NCI-H128 (cell line): ENCODE data around the gene SRA1.

Source experiments
- DNase-seq: peaks from one replicate; lab custom pipeline; 2025; ENCODE audit not compliant: unreplicated experiment; lab: John Stamatoyannopoulos, UW

SRA1 gene

GRCh38 chr5:140571105-140571504 lies 13.8 kb upstream of the SRA1 start:
- no peak for DNase-seq

DNA sequence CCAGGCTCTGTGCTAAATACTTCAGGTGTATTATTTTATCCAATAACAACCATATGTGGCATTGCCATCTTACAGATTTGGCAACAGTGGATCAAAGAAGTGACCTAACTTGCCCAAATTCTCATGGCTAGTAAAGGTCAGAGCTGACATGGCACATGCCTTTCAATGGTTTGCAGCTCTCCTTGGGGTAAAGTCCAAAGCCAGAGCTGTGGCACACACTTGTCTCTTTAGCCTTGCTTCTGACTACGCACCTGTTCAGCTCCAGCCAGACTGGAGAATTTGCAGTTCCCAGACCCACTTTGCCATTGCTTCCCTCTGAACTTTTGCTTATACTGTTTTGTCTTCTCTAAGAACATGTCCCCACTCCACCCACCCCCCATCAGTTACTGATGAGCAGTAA lies 13.2 kb upstream of the SRA1 start:
- no peak for DNase-seq

DNA sequence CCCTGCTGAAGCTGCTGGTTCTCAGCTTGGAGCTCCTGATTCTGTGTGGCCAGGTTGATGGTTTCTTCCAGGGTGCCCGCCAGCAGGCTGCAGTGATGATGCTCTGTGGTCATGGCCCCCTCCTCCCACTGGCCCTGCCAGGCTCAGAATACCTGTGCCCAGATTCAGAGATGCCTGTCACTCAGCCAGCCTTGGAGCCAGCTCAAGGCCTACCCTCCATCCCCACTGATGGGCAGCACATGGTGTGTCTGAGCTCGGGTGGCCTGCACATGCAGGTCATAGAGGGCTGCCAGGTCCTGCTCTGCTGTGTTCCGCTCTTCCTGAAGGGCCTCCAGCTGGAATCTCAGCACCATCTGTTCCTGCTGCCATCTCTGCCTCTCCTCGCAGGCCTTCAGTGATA lies 12.8 kb upstream of the SRA1 start:
- DNase-seq, result no peak

DNA sequence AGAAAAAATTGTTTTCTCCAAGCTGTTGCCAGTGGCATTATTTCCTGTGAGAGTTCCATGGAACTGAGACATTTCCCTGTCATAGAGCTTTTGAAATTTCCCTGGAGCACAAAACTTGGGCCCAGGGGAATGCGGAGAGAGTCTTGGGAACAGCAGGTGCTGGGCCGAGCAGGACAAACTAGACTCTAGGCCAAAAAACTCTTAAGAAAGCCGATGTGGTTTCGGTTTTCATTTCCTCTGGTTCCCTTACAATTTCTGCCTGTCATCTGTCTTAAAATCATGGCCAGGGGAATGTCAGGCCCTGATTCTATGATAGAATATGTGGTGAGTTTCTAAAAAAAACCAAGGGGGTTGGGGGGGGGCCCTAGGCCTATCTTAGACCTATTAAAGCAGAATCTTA lies 11.9 kb upstream of the SRA1 start:
- DNase-seq, result no peak

DNA sequence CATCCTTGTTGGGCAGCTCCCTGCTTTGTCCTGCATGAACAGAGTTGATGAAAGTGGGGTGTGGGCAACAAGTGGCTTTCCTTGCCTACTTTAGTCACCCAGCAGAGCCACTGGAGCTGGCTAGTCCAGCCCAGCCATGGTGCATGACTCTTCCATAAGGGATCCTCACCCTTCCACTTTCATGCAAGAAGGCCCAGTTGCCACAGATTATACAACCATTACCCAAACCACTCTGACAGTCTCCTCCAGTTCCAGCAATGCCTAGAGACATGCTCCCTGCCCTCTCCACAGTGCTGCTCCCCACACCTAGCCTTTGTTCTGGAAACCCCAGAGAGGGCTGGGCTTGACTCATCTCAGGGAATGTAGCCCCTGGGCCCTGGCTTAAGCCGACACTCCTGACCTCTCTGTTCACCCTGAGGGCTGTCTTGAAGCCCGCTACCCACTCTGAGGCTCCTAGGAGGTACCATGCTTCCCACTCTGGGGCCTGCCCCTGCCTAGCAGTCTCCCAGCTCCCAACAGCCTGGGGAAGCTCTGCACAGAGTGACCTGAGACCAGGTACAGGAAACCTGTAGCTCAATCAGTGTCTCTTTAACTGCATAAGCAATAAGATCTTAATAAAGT lies 11.3 kb upstream of the SRA1 start:
- DNase-seq, result no peak

- DNase-seq, result no peak
These were observed 10.6 kb upstream of the SRA1 start for GRCh38 chr5:140567871-140568270.

GRCh38 chr5:140567136-140567818 lies 10.0 kb upstream of the SRA1 start:
- DNase-seq, result no peak

- no peak for DNase-seq
These were observed 9.4 kb upstream of the SRA1 start for GRCh38 chr5:140566665-140567064.

- no peak for DNase-seq
These were observed 8.5 kb upstream of the SRA1 start for GRCh38 chr5:140565780-140566095.

- DNase-seq, result no peak
These were observed 7.9 kb upstream of the SRA1 start for GRCh38 chr5:140565024-140565779.

DNA sequence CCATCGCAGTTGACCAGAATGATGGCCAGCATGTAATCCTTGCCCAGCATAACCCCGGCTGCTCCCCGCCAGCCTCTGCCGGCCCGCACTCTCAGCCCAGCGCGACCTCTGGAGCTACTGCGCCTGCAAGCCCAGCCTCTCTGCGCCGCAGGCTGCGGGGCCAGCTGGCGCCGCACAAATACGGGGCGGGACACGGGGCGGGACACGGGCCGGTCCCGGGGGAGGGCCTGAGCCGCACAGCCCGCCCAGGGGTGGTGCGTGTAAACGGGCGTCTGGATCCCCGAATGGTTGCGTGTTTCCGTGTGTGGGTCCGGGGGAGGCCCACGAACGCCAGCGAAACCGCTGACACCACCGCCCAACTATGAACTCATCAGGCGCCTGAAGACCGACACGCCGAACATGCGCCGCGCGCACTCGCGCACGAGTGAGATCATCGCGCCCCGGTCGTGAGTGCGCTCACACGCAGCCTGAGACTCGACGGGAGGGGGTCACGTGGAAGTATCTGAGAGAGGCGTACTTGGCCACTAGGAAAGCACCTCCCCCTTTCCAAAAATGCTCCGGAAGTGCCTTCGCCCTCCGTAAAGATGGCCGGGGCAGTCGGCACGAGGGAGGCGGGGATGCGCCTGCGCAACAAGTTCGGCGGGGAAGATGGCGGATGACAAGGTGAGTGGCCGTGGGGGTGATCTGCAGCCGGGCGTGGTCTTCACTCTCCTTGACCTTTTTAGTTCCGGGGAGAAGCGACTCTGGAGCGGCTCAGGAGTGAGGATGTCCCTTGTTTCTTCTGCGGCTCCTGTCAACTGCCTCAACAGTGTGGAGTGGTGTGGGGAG lies 7.1 kb upstream of the SRA1 start, which contains the start of the genes APBB3 and SLC35A4:
TSS of gene APBB3 (minus strand) at position 403 of the 828 bp plus-strand sequence. CDS start at position 50, 353 bp downstream.
TSS of gene SLC35A4 (plus strand) at position 633 of the 828 bp plus-strand sequence. CDS start 2,342 bp downstream, outside the sequence.
- peak; percentile 84 for DNase-seq

GRCh38 chr5:140563596-140563995 lies 6.3 kb upstream of the SRA1 start:
- DNase-seq, result no peak

DNA sequence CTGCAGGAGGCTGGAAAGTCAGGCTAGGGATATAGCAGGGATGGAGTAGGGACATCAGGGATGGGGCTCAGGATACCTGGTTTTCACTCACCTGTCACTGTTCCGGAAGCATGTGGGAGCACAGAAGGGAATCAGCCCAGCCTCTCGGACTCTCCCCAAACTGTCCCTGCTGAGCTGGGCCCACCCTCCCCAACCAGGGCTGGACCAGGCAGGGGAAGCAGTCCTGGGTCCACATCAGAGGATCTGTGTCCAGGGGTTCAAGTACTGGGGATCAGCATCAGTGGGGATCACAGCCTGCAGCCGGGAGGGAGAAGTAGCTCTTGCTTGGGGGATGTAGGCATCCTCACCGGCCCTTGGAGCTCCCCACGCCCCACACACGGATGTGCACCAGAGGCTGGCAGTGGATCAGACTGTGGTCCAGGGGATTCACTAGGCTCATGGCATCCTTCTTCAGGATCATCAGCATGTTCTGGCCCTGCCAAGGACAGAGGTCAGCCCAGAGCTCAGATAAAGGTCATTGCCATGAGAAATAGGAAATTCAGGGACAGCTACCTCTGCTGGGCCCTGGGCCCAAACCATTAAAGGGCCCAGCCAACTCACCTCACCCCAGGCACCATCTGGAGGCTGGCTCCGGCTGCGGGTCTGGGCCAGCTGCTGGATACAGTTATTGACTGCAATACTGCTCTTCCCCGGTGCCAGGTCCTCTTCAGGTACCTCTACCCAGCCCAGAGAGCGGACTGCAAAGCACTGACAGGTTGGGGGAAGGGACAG lies 4.7 kb upstream of the SRA1 start:
- DNase-seq, result no peak

DNA sequence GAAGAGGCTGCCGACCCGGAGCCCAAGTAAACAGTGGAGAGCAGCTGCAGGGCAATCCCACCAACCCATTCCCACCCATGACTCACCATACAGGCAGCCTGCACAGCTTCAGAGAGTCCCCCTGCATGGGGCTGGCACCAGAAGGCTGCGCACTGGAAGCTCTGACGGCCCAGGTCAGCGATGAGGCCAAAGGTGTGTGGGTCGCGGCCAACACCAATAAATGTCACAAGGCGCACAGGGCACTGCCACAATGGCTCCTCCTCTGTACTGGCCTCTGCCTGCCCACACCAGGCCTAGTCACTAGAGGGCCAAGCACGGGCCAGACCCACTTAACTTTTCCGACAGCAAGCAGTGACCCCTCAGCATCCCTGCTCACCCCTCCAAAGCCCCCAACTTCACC lies 3.0 kb upstream of the SRA1 start:
- DNase-seq, result no peak

GRCh38 chr5:140558542-140558941 lies 1.3 kb upstream of the SRA1 start:
- DNase-seq, result no peak

GRCh38 chr5:140557965-140558364 lies 692 bp upstream of the SRA1 start:
- no peak for DNase-seq

- DNase-seq, result no peak
These were observed 835 bp downstream of the SRA1 start for GRCh38 chr5:140556438-140556837.

- no peak for DNase-seq
These were observed 1.4 kb downstream of the SRA1 start for GRCh38 chr5:140555747-140556312.

GRCh38 chr5:140554454-140554853 lies 2.8 kb downstream of the SRA1 start:
- no peak for DNase-seq

DNA sequence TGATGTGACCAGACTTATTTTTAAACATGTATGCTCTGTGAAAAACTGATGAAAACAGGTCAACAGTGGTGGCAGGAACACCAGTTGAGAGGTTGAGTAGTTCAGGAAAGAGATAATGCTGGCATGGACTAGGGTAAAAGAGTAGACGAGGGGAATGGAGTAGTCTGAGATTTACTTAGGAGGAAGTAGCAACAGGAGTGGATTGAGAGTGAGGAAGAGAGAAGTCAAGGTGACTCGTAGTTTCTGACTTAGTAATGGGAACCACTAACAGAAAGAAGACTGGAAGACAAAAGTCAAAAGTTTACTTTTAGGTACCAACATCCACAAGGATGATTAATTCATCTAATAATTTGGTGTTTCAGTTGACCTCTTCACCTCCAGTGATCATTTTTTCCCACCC lies 3.6 kb downstream of the SRA1 start:
- no peak for DNase-seq
